GM21717 (cell line): ENCODE data around the gene DAGLA.

Experiments used
- ATAC-seq: cut with Tn5 transposase; IDR thresholded peaks from one replicate; pipeline ENCODE4 v1.9.1; 2021; ENCODE audit warnings: mild to moderate bottlenecking, moderate library complexity; ENCODE audit not compliant: unreplicated experiment

DAGLA gene

GRCh38 chr11:61778357-61778886, 98.2 kb downstream of the DAGLA start:
- no peak for ATAC-seq

GRCh38 chr11:61778920-61779650, 98.9 kb downstream of the DAGLA start:
- ATAC-seq, result no peak

GRCh38 chr11:61779666-61780525, 99.7 kb downstream of the DAGLA start:
- no peak for ATAC-seq

GRCh38 chr11:61780581-61781162, 100.5 kb downstream of the DAGLA start:
- no peak for ATAC-seq

GRCh38 chr11:61781585-61781984, 101.4 kb downstream of the DAGLA start:
- no peak for ATAC-seq

GRCh38 chr11:61782299-61782698, 102.1 kb downstream of the DAGLA start:
- ATAC-seq, result no peak

GRCh38 chr11:61782841-61783240, 102.7 kb downstream of the DAGLA start:
- no peak for ATAC-seq

- no peak for ATAC-seq
Measured at GRCh38 chr11:61783717-61784505, 103.7 kb downstream of the DAGLA start.

GRCh38 chr11:61784506-61784805, 104.3 kb downstream of the DAGLA start:
- ATAC-seq, result no peak

- ATAC-seq, result no peak
Measured at GRCh38 chr11:61785837-61786402, 105.7 kb downstream of the DAGLA start.

GRCh38 chr11:61787928-61788491, 107.8 kb downstream of the DAGLA start:
- ATAC-seq, result no peak

- no peak for ATAC-seq
Measured at GRCh38 chr11:61791737-61792309, 111.6 kb downstream of the DAGLA start.

GRCh38 chr11:61792310-61793082, 112.3 kb downstream of the DAGLA start, which contains the start of the genes FEN1 and TMEM258:
TSS of gene FEN1 (plus strand) at chr11:61792911. CDS start at chr11:61795362, 2,451 bp downstream.
TSS of gene TMEM258 (minus strand) at chr11:61792599. CDS start at chr11:61792558, 41 bp downstream.
- peak; percentile 78 for ATAC-seq

GRCh38 chr11:61793083-61793828, 113.1 kb downstream of the DAGLA start:
- peak; percentile 25 for ATAC-seq

- ATAC-seq, result no peak
Measured at GRCh38 chr11:61793829-61794204, 113.6 kb downstream of the DAGLA start.

GRCh38 chr11:61794579-61794978, 114.4 kb downstream of the DAGLA start:
- ATAC-seq, result no peak

GRCh38 chr11:61795459-61795858, 115.3 kb downstream of the DAGLA start:
- no peak for ATAC-seq

- no peak for ATAC-seq
Measured at GRCh38 chr11:61795876-61796526, 115.8 kb downstream of the DAGLA start.
